ENCODE data around the gene MEIG1. TPM values are rescaled to one million over a fixed set of nuclear protein-coding genes. Genes with fewer than 3 reads are reported as not detected.
"Not testable (repeated sequence)": the region's sequence is repeated elsewhere in the genome, so short reads cannot be mapped to it uniquely, and the experiment has no call there.

MEIG1 gene
- total RNA-seq, 1 donor from 2014 or later = 0.43 TPM

DNA sequence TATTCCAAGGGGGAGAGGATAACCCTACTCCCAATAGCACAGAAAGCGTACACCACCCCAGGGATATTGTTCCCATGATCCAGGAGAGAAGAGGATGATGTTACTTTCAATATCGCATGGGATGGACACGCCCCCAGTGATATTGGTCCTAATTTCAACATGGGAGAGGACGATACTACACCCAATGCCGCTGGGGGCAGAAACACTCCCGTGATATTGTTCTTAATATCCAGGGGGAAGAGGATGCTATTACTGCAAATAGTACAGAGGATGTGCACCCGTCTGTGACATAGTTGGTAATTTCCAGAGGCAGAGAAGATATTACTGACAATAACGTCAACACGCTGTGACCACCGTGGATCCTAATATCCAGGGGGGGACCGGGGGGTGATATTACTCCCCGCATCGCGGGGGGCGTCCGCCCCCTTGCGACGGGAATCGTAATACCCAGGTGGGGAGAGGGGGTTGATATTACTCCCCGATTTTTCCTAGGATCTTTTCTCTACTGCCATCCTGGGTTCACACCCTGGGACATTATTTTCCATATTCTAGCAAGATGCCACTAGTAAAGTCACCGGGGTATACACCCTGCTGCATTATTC, 16.6 kb downstream of the MEIG1 start:
- H3K27me3 Mint-ChIP-seq (ENCODE audit: low read depth, unreplicated experiment) = peaks cover 35% of the 10 kb centered on the region
- H3K4me1 Mint-ChIP-seq (ENCODE audit: low read depth, unreplicated experiment) = no peaks in the 10 kb centered on the region
- Histone ChIP-seq H3K4me3 (ENCODE audit: insufficient read depth, low read depth, low read length) (no peak overlapping the region), H3K27ac (ENCODE audit: low read depth, low read length) (no peak overlapping the region), H3K27me3 (ENCODE audit: insufficient read depth, low read length) (no peaks in the 10 kb centered on the region), H3K9ac (ENCODE audit: low read length) (no peak overlapping the region), H4K20me1 (ENCODE audit: insufficient read depth, low read length) (no peaks in the 10 kb centered on the region), H3K36me3 (ENCODE audit: insufficient read depth, low read length) (no peaks in the 10 kb centered on the region), H3K4me2 (ENCODE audit: low read length) (no peak overlapping the region), H2AFZ (ENCODE audit: low read depth, low read length) (no peak overlapping the region), H3K79me2 (ENCODE audit: insufficient read depth, low read length) (no peaks in the 10 kb centered on the region), H3K4me1 (ENCODE audit: insufficient read depth, low read length) (no peaks in the 10 kb centered on the region), H3K9me3 (ENCODE audit: insufficient read depth, low read depth, low read length) (no peaks in the 10 kb centered on the region)
- H3K4me3 Mint-ChIP-seq (ENCODE audit: unreplicated experiment) = no peak overlapping the region
- H3K36me3 Mint-ChIP-seq (ENCODE audit: low read depth, unreplicated experiment) = no peaks in the 10 kb centered on the region
- no peak for FAIRE-seq
- DNase-seq (ENCODE audit: low read depth) = no peak
- peaks cover 1% of the 10 kb centered on the region for H3K9me3 Mint-ChIP-seq (ENCODE audit: unreplicated experiment)
- no peak for TF ChIP-seq EZH2 (IDR thresholded peaks at IDR 0.05; ENCODE audit: insufficient read depth, low read length)
- TF ChIP-seq, protein P1, sequence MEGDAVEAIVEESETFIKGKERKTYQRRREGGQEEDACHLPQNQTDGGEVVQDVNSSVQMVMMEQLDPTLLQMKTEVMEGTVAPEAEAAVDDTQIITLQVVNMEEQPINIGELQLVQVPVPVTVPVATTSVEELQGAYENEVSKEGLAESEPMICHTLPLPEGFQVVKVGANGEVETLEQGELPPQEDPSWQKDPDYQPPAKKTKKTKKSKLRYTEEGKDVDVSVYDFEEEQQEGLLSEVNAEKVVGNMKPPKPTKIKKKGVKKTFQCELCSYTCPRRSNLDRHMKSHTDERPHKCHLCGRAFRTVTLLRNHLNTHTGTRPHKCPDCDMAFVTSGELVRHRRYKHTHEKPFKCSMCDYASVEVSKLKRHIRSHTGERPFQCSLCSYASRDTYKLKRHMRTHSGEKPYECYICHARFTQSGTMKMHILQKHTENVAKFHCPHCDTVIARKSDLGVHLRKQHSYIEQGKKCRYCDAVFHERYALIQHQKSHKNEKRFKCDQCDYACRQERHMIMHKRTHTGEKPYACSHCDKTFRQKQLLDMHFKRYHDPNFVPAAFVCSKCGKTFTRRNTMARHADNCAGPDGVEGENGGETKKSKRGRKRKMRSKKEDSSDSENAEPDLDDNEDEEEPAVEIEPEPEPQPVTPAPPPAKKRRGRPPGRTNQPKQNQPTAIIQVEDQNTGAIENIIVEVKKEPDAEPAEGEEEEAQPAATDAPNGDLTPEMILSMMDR (IDR thresholded peaks at IDR 0.05; ENCODE audit: insufficient read depth, low read depth, low read length) = peak; percentile 9
- no peak overlapping the region for H3K27ac Mint-ChIP-seq (ENCODE audit: unreplicated experiment)

- DNase-seq (ENCODE audit: low read depth) (no peak), FAIRE-seq (no peak)
- Histone ChIP-seq H2AFZ (ENCODE audit: low read depth, low read length) (no peak overlapping the region), H3K4me3 (ENCODE audit: insufficient read depth, low read depth, low read length) (no peak overlapping the region), H3K36me3 (ENCODE audit: insufficient read depth, low read length) (no peaks in the 10 kb centered on the region), H3K4me2 (ENCODE audit: low read length) (no peak overlapping the region), H3K27me3 (ENCODE audit: insufficient read depth, low read length) (no peaks in the 10 kb centered on the region), H3K9me3 (ENCODE audit: insufficient read depth, low read depth, low read length) (no peaks in the 10 kb centered on the region), H3K79me2 (ENCODE audit: insufficient read depth, low read length) (no peaks in the 10 kb centered on the region), H4K20me1 (ENCODE audit: insufficient read depth, low read length) (no peaks in the 10 kb centered on the region), H3K4me1 (ENCODE audit: insufficient read depth, low read length) (no peaks in the 10 kb centered on the region), H3K27ac (ENCODE audit: low read depth, low read length) (no peak overlapping the region), H3K9ac (ENCODE audit: low read length) (no peak overlapping the region)
- H3K9me3 Mint-ChIP-seq (ENCODE audit: unreplicated experiment) = peaks cover 5% of the 10 kb centered on the region
- no peak overlapping the region for H3K4me3 Mint-ChIP-seq (ENCODE audit: unreplicated experiment)
- TF ChIP-seq, protein P1 (IDR thresholded peaks at IDR 0.05; ENCODE audit: insufficient read depth, low read depth, low read length) = no peak
- no peak for TF ChIP-seq EZH2 (IDR thresholded peaks at IDR 0.05; ENCODE audit: insufficient read depth, low read length)
- H3K36me3 Mint-ChIP-seq (ENCODE audit: low read depth, unreplicated experiment) = no peaks in the 10 kb centered on the region
- peaks cover 5% of the 10 kb centered on the region for H3K4me1 Mint-ChIP-seq (ENCODE audit: low read depth, unreplicated experiment)
- H3K27ac Mint-ChIP-seq (ENCODE audit: unreplicated experiment) = no peak overlapping the region
- H3K27me3 Mint-ChIP-seq (ENCODE audit: low read depth, unreplicated experiment) = peaks cover 13% of the 10 kb centered on the region
Observed at GRCh38 chr10:14982744-14983143, 23.6 kb downstream of the MEIG1 start.

DNA sequence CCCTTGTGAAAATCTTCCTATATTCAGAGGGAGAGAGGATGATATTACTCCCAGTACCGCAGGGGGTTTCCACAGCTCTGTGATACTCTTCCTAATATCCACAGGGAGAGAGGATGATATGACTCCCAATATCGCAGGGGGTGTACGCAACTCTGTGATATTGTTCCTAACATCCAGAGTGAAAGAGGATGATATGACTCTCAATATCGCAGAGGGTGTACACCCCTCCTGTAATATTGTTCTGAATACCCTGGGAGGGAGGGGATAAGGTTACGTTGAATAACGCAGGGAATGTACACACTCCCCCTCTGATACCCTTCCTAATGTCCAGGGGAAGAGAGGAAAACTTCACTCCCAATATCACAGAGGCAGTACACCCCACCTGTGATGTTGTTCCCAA, 30.4 kb downstream of the MEIG1 start:
- not testable (repeated sequence) for H4K20me1 ChIP-seq (ENCODE audit: insufficient read depth, low read length); H3K27me3 ChIP-seq (ENCODE audit: insufficient read depth, low read length); H3K9me3 Mint-ChIP-seq (ENCODE audit: unreplicated experiment); DNase-seq (ENCODE audit: low read depth); H2AFZ ChIP-seq (ENCODE audit: low read depth, low read length); H3K27me3 Mint-ChIP-seq (ENCODE audit: low read depth, unreplicated experiment); H3K4me1 ChIP-seq (ENCODE audit: insufficient read depth, low read length); H3K27ac Mint-ChIP-seq (ENCODE audit: unreplicated experiment); H3K36me3 ChIP-seq (ENCODE audit: insufficient read depth, low read length); H3K36me3 Mint-ChIP-seq (ENCODE audit: low read depth, unreplicated experiment); H3K27ac ChIP-seq (ENCODE audit: low read depth, low read length); H3K9me3 ChIP-seq (ENCODE audit: insufficient read depth, low read depth, low read length); FAIRE-seq; H3K9ac ChIP-seq (ENCODE audit: low read length); H3K4me1 Mint-ChIP-seq (ENCODE audit: low read depth, unreplicated experiment); H3K79me2 ChIP-seq (ENCODE audit: insufficient read depth, low read length); H3K4me2 ChIP-seq (ENCODE audit: low read length); H3K4me3 ChIP-seq (ENCODE audit: insufficient read depth, low read depth, low read length); H3K4me3 Mint-ChIP-seq (ENCODE audit: unreplicated experiment)

DNA sequence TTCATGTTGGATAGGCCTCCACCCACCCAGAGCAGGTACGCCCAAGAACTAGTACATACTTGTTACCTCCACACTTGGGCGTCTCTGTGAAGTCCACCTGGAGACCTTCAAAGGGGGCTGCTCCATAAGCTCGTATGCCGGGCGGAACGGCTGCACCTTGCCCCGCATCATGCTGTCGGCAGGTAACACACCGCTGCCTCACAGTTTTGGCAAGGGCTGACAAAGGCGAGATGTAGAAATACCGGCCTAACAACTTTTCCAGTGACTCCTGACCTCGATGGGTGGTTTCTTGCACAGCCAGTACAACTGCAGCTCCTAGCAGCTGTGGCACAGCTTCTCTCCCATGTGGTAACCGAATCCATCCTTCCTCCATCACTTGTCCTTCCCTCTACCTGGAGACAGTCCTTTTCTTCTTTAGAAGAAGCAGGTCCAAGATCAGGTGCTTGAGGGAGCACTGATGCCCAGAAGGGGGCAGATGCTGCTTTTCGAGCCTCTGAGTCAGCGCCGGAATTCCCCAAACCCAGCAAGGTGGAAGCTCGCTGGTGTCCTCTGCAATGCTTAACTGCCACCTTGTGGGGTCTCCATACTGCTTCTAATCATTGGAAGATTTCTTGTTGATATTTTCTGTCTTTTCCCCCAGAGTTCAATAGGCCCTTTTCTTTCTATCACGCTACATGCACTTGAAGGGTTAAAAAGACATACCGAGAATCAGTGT, 32.0 kb downstream of the MEIG1 start:
- not testable (repeated sequence) for H3K27me3 Mint-ChIP-seq (ENCODE audit: low read depth, unreplicated experiment); H3K79me2 ChIP-seq (ENCODE audit: insufficient read depth, low read length); H2AFZ ChIP-seq (ENCODE audit: low read depth, low read length); FAIRE-seq; H3K9me3 Mint-ChIP-seq (ENCODE audit: unreplicated experiment); H3K27ac ChIP-seq (ENCODE audit: low read depth, low read length); H3K4me3 Mint-ChIP-seq (ENCODE audit: unreplicated experiment); H3K36me3 Mint-ChIP-seq (ENCODE audit: low read depth, unreplicated experiment); H3K9me3 ChIP-seq (ENCODE audit: insufficient read depth, low read depth, low read length); H4K20me1 ChIP-seq (ENCODE audit: insufficient read depth, low read length); H3K27me3 ChIP-seq (ENCODE audit: insufficient read depth, low read length); DNase-seq (ENCODE audit: low read depth); H3K4me3 ChIP-seq (ENCODE audit: insufficient read depth, low read depth, low read length); H3K9ac ChIP-seq (ENCODE audit: low read length); H3K4me1 ChIP-seq (ENCODE audit: insufficient read depth, low read length); H3K4me2 ChIP-seq (ENCODE audit: low read length); H3K27ac Mint-ChIP-seq (ENCODE audit: unreplicated experiment); H3K36me3 ChIP-seq (ENCODE audit: insufficient read depth, low read length); H3K4me1 Mint-ChIP-seq (ENCODE audit: low read depth, unreplicated experiment)
